Activated CD4-positive, alpha-beta memory T cell treated with anti-CD3 and anti-CD28 coated beads for 36 hours (primary cell): ENCODE data around the gene FOXN4. TPM values are rescaled to one million over a fixed set of nuclear protein-coding genes. Genes with fewer than 3 reads are reported as not detected.

Experiments
- CTCF ChIA-PET: fragments of 350-600 bp; sonication (Branson Sonifier 250); formaldehyde crosslinking; loops from one replicate; lab custom pipeline; 2021; ENCODE audit warnings: antibody characterized with exemption, inconsistent platforms; lab: Charles Lee
- POLR2A ChIA-PET: fragments of 350-600 bp; sonication (Branson Sonifier 250); formaldehyde crosslinking; loops from one replicate; lab custom pipeline; 2021; ENCODE audit warnings: antibody characterized with exemption; lab: Charles Lee
- DNase-seq: peaks from one replicate; pipeline ENCODE4 v3.0.0-alpha.2; 2020
- H3K27ac Mint-ChIP-seq: one replicate; pipeline ENCODE4 v1.8.0; 2021; ENCODE audit warnings: mixed read lengths
- H3K27me3 Mint-ChIP-seq: one replicate; pipeline ENCODE4 v1.8.0; 2021; ENCODE audit warnings: mixed read lengths
- H3K36me3 Mint-ChIP-seq: one replicate; pipeline ENCODE4 v1.8.0; 2021; ENCODE audit warnings: mixed read lengths
- H3K4me1 Mint-ChIP-seq: one replicate; pipeline ENCODE4 v1.8.0; 2021; ENCODE audit warnings: low read depth, mixed read lengths
- H3K4me3 Mint-ChIP-seq: one replicate; pipeline ENCODE4 v1.8.0; 2021; ENCODE audit warnings: mild to moderate bottlenecking, mixed read lengths
- H3K9me3 Mint-ChIP-seq: one replicate; pipeline ENCODE4 v1.8.0; 2021; ENCODE audit warnings: mixed read lengths
- intact Hi-C: fragments of 100-400 bp; cut with micrococcal nuclease; formaldehyde crosslinking; loops from one replicate; pipeline ENCODE4 v1.15.1; 2023
- total RNA-seq, 2 experiments: library from RNA; stranded (reverse); gene quantifications; one replicate each; pipeline ENCODE4 v1.2.3, GENCODE V29; 2021

FOXN4 gene, protein sequence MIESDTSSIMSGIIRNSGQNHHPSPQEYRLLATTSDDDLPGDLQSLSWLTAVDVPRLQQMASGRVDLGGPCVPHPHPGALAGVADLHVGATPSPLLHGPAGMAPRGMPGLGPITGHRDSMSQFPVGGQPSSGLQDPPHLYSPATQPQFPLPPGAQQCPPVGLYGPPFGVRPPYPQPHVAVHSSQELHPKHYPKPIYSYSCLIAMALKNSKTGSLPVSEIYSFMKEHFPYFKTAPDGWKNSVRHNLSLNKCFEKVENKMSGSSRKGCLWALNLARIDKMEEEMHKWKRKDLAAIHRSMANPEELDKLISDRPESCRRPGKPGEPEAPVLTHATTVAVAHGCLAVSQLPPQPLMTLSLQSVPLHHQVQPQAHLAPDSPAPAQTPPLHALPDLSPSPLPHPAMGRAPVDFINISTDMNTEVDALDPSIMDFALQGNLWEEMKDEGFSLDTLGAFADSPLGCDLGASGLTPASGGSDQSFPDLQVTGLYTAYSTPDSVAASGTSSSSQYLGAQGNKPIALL
- total RNA-seq, result not detected

DNA sequence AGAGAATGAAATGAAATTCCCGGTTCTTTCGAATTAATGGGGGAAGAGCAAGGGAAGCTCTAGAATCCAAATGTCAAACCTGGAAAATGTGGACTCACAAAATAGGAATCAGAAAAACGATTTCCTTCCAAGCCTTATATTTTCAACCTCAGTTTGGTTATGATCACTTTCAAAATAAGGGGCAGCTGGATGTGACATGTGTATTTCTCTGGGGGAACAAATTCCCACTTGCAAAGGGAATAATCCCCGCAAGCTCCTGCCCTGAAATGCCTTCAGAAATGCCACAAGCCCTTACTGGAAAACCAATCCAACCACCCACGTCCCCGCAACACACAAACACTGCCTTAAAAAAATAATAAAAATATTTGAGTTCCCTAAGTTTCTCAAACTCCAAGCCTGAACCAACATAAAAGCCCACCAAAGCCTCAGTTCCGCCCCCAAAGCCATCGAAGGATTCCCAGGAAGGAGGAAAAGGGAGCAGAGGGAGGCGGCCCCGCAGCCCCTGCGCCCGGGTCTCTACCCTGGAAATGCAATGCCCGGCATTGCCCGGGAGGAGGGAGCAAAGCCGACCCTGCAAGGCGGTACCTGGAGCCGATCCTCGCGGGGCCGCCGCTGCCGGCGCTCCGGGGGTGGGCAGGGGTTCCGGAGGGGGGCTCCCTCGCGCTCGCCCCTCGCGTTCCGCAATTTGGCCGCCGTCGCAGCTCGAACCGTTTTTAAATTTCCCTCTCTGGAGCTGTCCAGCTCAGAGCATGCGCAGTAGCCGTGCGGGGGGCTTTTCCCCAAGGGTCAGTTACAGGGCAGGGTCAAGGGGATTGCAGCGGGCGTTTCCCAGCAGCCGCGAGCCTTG is at the start of gene FOXN4:
Gene FOXN4 (minus strand): TSS at position 751 of the 847 bp plus-strand sequence. CDS start 963 bp downstream, outside the sequence.
- DNase-seq, result no peak
- POLR2A ChIA-PET, result no interaction called here
- CTCF ChIA-PET, result no interaction called here
- intact Hi-C loops, result no loop called here
- H3K4me1 Mint-ChIP-seq, result peaks cover 10% of the 10 kb centered on the region
- no peak within 1 kb of the TSS for H3K27ac Mint-ChIP-seq
- H3K4me3 Mint-ChIP-seq, result peak within 1 kb of the TSS; percentile 69
- H3K36me3 Mint-ChIP-seq, result no peaks in the 10 kb centered on the region
- H3K27me3 Mint-ChIP-seq, result peaks cover 52% of the 10 kb centered on the region
- H3K9me3 Mint-ChIP-seq, result no peaks in the 10 kb centered on the region

DNA sequence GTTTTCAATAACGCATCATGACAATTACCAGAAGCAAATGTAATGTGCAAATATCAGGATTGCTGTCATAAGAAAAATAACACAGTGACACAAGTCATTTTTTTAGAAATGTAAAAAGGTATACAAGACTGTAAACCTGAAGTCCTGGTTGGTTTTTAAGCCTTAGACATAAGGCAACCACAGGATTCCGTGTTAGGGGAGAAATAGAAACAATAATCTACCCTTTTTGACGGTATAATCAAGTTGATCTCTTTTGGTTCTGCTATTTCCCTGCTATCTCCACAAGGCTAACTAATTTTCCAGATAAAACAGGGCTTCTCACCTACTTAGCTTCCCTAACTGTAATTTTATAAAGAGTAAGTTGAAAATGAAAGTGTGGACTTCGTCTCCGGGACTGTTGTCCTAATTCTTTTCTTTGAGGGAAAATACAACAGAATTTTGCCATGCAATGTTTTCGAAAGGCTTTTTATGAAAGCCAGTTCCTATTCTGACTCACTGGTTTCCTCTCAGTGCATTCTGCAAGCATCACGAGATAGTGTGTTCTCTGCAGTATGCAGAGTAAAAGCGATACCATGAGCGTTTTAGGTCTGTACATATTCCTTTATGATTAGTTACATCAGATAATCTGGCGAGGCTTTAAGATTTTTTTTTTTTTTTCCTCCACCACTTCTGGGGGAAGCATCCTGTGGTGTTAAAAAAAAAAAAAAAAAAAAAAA is 49.2 kb upstream of the FOXN4 start:
- peak overlapping the region; percentile 29 for H3K4me3 Mint-ChIP-seq
- H3K36me3 Mint-ChIP-seq, result no peaks in the 10 kb centered on the region
- H3K27me3 Mint-ChIP-seq, result peaks cover 11% of the 10 kb centered on the region
- H3K4me1 Mint-ChIP-seq, result peaks cover 14% of the 10 kb centered on the region
- no peak for DNase-seq
- ChIA-PET CTCF (no interaction called here), POLR2A (no interaction called here)
- intact Hi-C loops, result no loop called here
- H3K9me3 Mint-ChIP-seq, result no peaks in the 10 kb centered on the region
- no peak overlapping the region for H3K27ac Mint-ChIP-seq

DNA sequence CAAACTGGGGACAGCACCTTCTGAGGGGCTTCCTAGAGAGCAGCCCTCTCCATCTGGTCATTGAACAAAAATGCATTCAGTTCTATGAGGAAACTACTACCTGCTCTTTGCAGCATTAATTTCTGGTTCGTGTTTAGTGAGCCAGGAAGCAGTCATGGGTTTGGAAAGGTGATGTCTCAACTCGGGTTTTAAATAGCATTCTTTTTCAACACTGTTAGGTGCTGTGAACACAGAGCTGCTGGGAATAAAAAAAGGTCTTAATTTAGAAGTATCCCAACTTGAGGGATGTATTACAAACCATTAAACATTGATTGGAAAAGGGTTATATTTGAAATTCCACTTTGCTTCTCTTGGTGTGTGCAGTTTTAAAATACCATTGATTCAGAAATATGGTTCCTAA is 47.9 kb upstream of the FOXN4 start:
- Mint-ChIP-seq H3K36me3 (no peaks in the 10 kb centered on the region), H3K27me3 (peaks cover 11% of the 10 kb centered on the region), H3K9me3 (no peaks in the 10 kb centered on the region), H3K4me3 (no peak overlapping the region), H3K27ac (no peak overlapping the region), H3K4me1 (peaks cover 14% of the 10 kb centered on the region)
- POLR2A ChIA-PET, result no interaction called here
- intact Hi-C loops, result no loop called here
- no peak for DNase-seq
- CTCF ChIA-PET, result no interaction called here

DNA sequence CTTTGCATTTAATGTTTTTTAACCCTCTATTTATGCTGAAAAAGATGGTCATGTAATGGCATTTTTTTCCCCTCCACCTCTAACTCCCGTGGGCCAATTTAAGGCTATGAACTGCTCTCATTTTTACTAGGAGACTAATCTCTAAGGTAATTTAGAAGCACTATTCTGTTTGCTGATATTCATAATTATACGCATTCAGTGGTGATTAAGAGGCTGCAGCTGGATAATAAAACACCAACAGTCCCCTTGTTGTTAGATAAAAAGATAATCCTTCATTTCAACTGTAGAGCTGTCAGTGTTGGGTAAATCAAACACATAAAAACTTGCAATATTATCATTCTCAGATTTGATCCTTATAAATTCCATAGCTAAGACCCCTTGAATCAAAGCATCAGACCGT is 47.5 kb upstream of the FOXN4 start:
- POLR2A ChIA-PET, result no interaction called here
- H3K9me3 Mint-ChIP-seq, result no peaks in the 10 kb centered on the region
- H3K36me3 Mint-ChIP-seq, result no peaks in the 10 kb centered on the region

DNA sequence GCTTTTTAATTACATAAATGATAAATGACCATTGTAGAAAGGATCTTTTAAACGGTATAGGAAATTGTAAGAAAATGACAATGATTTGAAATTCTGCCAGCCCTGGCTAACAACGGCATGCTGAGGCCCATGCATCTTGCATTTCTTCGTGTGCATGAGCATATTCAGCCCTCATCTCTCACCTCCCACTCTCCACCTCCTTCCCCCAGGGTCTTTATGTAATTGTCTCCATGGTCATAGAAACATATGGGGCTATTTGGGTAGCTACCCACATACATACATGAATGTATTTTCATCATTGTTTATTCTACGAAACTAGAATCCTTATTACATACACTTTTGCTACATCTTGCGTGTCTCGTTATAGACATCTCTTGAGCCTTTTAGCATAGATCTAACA is 43.1 kb upstream of the FOXN4 start:
- no peaks in the 10 kb centered on the region for H3K4me1 Mint-ChIP-seq
- peaks cover 14% of the 10 kb centered on the region for H3K27me3 Mint-ChIP-seq
- ChIA-PET POLR2A (no interaction called here), CTCF (no interaction called here)
- intact Hi-C loops, result no loop called here
- DNase-seq, result no peak
- H3K9me3 Mint-ChIP-seq, result no peaks in the 10 kb centered on the region
- H3K36me3 Mint-ChIP-seq, result no peaks in the 10 kb centered on the region
- no peak overlapping the region for H3K27ac Mint-ChIP-seq
- no peak overlapping the region for H3K4me3 Mint-ChIP-seq

More for the DNA sequence above, 47.5 kb upstream of the FOXN4 start:
- H3K4me3 Mint-ChIP-seq, result no peak overlapping the region
- peaks cover 14% of the 10 kb centered on the region for H3K27me3 Mint-ChIP-seq
- intact Hi-C loops, result no loop called here
- DNase-seq, result no peak
- CTCF ChIA-PET, result no interaction called here
- H3K27ac Mint-ChIP-seq, result no peak overlapping the region
- peaks cover 14% of the 10 kb centered on the region for H3K4me1 Mint-ChIP-seq

DNA sequence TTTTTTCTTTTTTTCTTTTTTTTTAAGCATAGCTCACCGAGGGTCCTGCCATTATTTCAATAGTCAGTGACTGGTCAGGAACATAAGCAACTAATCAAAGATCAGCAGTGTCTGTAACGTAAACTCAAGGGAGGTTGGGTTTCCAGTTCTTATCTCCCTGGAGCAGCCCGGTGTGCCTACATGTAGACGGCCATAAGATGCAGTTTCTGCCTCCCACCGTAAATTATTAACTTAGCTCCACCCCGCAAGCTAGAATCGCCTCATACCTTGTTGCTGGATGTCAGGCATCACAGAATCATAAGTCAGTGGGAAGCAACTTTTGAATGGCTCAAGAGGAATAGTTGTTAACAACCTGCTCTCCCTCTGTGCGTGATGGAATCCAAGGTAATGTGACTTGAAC is 38.5 kb upstream of the FOXN4 start, which contains the start of gene MYO1H:
Gene MYO1H (plus strand): TSS at position 312 of the 400 bp plus-strand sequence. CDS start 61 bp downstream, at position 373.
- CTCF ChIA-PET, result interaction anchor here (0.8 to 1.9 kb wide), 6 partner anchors 27 to 84 kb away, joined by 3 to 7 read pairs (median 4); no protein-coding TSS in a partner anchor
- Mint-ChIP-seq H3K4me3 (no peak within 1 kb of the TSS), H3K4me1 (no peaks in the 10 kb centered on the region), H3K9me3 (peaks cover 2% of the 10 kb centered on the region), H3K27ac (no peak within 1 kb of the TSS), H3K36me3 (no peaks in the 10 kb centered on the region), H3K27me3 (peaks cover 8% of the 10 kb centered on the region)
- POLR2A ChIA-PET, result no interaction called here
- intact Hi-C loops, result loop anchor here (5.0 kb wide), 1 partner anchor 40 kb away; no protein-coding TSS in a partner anchor
- DNase-seq, result no peak

DNA sequence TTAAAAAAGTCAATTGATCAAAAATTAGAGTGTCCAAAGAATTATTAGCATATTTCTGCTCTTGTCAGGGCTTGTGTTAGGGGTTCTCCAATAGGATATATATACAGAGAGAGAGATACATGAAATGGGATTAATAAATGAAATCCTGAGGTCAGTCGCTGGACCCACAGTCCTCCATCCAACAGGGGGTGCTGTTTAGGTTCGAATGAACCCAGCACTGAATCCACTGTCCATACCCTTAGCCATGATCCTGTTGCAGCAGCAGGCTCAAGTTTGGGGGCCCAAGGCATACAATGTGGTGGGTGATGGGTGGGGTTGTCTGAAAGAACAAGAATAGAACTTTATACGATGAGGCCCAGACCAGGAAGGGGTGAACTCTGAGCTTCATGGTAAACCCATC is 37.8 kb upstream of the FOXN4 start:
- DNase-seq, result peak; percentile 15
- CTCF ChIA-PET, result interaction anchor here (0.8 to 1.9 kb wide), 6 partner anchors 27 to 83 kb away, joined by 3 to 7 read pairs (median 4); no protein-coding TSS in a partner anchor
- Mint-ChIP-seq H3K4me3 (no peak overlapping the region), H3K4me1 (no peaks in the 10 kb centered on the region), H3K27me3 (peaks cover 8% of the 10 kb centered on the region), H3K9me3 (peaks cover 2% of the 10 kb centered on the region), H3K36me3 (no peaks in the 10 kb centered on the region), H3K27ac (no peak overlapping the region)
- intact Hi-C loops, result loop anchor here (5.0 kb wide), 1 partner anchor 40 kb away; no protein-coding TSS in a partner anchor
- POLR2A ChIA-PET, result no interaction called here

DNA sequence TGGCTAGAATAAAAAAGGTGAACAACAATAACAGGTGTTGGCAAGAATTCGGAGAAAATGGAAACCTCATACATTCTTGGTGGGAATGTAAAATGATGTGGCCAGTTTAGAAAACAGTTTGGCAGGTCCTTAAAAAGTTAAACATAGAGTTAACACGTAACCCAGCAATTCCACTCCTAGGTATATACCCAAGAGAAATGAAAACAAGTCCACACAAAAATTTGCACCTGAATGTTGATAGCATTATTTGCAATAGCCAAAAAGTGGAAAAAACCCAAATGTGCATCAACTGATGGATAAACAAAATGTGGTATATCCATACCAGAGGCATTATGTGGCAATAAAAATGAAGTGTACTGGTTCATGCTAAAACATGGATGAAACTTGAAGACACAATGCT is 36.3 kb upstream of the FOXN4 start:
- peaks cover 2% of the 10 kb centered on the region for H3K9me3 Mint-ChIP-seq
- H3K4me1 Mint-ChIP-seq, result no peaks in the 10 kb centered on the region
- H3K27me3 Mint-ChIP-seq, result peaks cover 8% of the 10 kb centered on the region
- H3K36me3 Mint-ChIP-seq, result no peaks in the 10 kb centered on the region
- CTCF ChIA-PET, result no interaction called here
- no peak overlapping the region for H3K27ac Mint-ChIP-seq
- DNase-seq, result no peak
- POLR2A ChIA-PET, result no interaction called here
- H3K4me3 Mint-ChIP-seq, result no peak overlapping the region
- intact Hi-C loops, result loop anchor here (5.0 kb wide), 1 partner anchor 42 kb away; no protein-coding TSS in a partner anchor

DNA sequence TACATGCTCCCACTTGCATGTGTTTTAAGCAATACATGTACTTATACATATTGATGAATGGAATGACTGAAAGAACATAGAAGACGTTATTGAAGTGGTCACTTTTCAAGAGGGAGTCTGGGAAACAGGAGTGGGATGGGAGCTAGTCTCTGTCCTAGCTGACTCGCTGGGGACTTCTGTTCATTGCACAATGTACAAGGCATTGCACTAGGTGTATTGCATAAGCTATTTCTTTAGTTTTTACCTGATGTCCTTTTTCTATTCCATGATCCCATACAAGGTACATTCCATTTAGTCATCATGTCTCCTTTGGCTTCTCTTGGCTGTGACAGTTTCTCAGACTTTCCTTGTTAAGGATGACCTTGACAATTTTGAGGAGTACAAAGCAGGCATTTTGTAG is 34.6 kb upstream of the FOXN4 start:
- Mint-ChIP-seq H3K27me3 (peaks cover 7% of the 10 kb centered on the region), H3K9me3 (peaks cover 2% of the 10 kb centered on the region), H3K27ac (no peak overlapping the region), H3K4me1 (no peaks in the 10 kb centered on the region), H3K36me3 (no peaks in the 10 kb centered on the region), H3K4me3 (no peak overlapping the region)
- intact Hi-C loops, result no loop called here
- CTCF ChIA-PET, result interaction anchor here (0.6 to 1.3 kb wide), 2 partner anchors 51 to 85 kb away, joined by 3 to 4 read pairs; no protein-coding TSS in a partner anchor
- POLR2A ChIA-PET, result no interaction called here
- no peak for DNase-seq

DNA sequence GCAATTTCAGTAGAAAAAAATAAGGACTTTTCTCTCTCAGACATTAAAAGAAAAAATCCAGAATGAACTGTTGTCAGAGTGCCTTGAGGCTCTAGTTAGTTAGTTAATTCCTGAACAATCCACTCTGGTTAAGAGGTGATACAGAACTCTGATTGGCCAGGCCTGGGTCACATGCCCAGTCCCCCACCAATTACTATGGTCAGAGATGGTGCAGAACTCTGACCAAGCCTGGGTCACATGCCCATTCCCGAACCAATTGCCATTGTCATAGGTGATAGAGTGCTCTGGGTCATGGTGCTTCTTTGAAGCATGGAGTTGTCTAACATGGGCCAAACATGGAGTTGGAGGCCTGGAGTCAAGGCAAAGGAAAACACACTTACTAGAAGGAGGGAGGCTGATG is 27.5 kb upstream of the FOXN4 start:
- intact Hi-C loops, result no loop called here
- Mint-ChIP-seq H3K27me3 (peaks cover 8% of the 10 kb centered on the region), H3K4me1 (no peaks in the 10 kb centered on the region), H3K9me3 (no peaks in the 10 kb centered on the region), H3K36me3 (no peaks in the 10 kb centered on the region), H3K4me3 (no peak overlapping the region), H3K27ac (no peak overlapping the region)
- CTCF ChIA-PET, result no interaction called here
- POLR2A ChIA-PET, result no interaction called here
- no peak for DNase-seq

DNA sequence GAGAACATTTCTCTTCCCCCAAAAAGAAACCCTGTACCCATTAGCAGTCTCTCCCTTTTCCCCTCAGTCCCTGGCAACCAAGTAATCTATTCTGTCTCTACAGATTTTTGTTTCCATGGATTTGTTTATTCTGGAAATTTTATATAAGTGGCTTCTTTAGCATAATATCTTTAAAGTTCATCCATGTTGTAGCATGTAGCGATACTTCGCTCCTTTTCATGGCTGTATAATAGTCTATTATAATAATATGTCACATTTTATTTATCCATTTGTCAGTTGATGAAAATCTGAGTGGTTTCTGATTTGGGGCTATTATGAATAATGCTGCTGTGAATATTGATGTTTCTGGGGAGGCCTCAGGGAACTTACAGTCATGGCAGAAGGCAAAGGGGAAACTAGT is 25.8 kb upstream of the FOXN4 start:
- Mint-ChIP-seq H3K4me3 (no peak overlapping the region), H3K9me3 (no peaks in the 10 kb centered on the region), H3K27ac (no peak overlapping the region), H3K27me3 (peaks cover 5% of the 10 kb centered on the region), H3K4me1 (no peaks in the 10 kb centered on the region), H3K36me3 (no peaks in the 10 kb centered on the region)
- POLR2A ChIA-PET, result no interaction called here
- intact Hi-C loops, result no loop called here
- CTCF ChIA-PET, result no interaction called here
- no peak for DNase-seq
